Measurements from ENCODE around the gene HSD17B8.

Gene HSD17B8

GRCh38 chr6:33204415-33205190 is at the start of gene HSD17B8:
TSS of gene HSD17B8 (plus strand) at chr6:33204655. CDS start at chr6:33204669, 14 bp downstream.
- TF ChIP-seq NFIC (IDR thresholded peaks at IDR 0.05) (no peak), YY1 (IDR thresholded peaks at IDR 0.05; ENCODE audit: low read depth) (peak; percentile 85), CREB1 (IDR thresholded peaks at IDR 0.05; ENCODE audit: low read depth) (no peak), REST (IDR thresholded peaks at IDR 0.05; ENCODE audit: low read depth) (no peak), EGR1 (IDR thresholded peaks at IDR 0.05) (0 out of 2 replicates have a peak, but pooled peaks have one; percentile 13), FOXM1 (IDR thresholded peaks at IDR 0.05; ENCODE audit: borderline replicate concordance, low read depth) (no peak), USF1 (IDR thresholded peaks at IDR 0.05) (no peak), TEAD4 (IDR thresholded peaks at IDR 0.05) (no peak), RAD21 (IDR thresholded peaks at IDR 0.05; ENCODE audit: low read depth) (no peak), EP300 (IDR thresholded peaks at IDR 0.05; ENCODE audit: borderline replicate concordance) (0 out of 2 replicates have a peak, but pooled peaks have one; percentile 6), ZBTB7A (IDR thresholded peaks at IDR 0.05; ENCODE audit: low read depth) (no peak; the same call in 1 of the 2 replicates), MAX (IDR thresholded peaks at IDR 0.05) (peak; percentile 11; the same call in 1 of the 2 replicates), TAF1 (IDR thresholded peaks at IDR 0.05; ENCODE audit: low read depth) (peak; percentile 82), CEBPB (IDR thresholded peaks at IDR 0.05) (no peak), TCF12 (IDR thresholded peaks at IDR 0.05; ENCODE audit: low read depth) (no peak; the same call in 1 of the 2 replicates)

- TF ChIP-seq TCF12 (IDR thresholded peaks at IDR 0.05; ENCODE audit: low read depth), result no peak
- TF ChIP-seq REST (IDR thresholded peaks at IDR 0.05; ENCODE audit: low read depth), result no peak
- no peak for TF ChIP-seq TAF1 (IDR thresholded peaks at IDR 0.05; ENCODE audit: low read depth)
- no peak for TF ChIP-seq ZBTB7A (IDR thresholded peaks at IDR 0.05; ENCODE audit: low read depth)
- no peak for TF ChIP-seq USF1 (IDR thresholded peaks at IDR 0.05)
- no peak for TF ChIP-seq MAX (IDR thresholded peaks at IDR 0.05)
- no peak for TF ChIP-seq EGR1 (IDR thresholded peaks at IDR 0.05)
- TF ChIP-seq TEAD4 (IDR thresholded peaks at IDR 0.05), result no peak
Observed at GRCh38 chr6:33156561-33156960, 47.9 kb upstream of the HSD17B8 start.

GRCh38 chr6:33156964-33157363 is 47.5 kb upstream of the HSD17B8 start:
- no peak for TF ChIP-seq TAF1 (IDR thresholded peaks at IDR 0.05; ENCODE audit: low read depth)
- TF ChIP-seq YY1 (IDR thresholded peaks at IDR 0.05; ENCODE audit: low read depth), result no peak
- no peak for TF ChIP-seq TCF12 (IDR thresholded peaks at IDR 0.05; ENCODE audit: low read depth)
- TF ChIP-seq CEBPB (IDR thresholded peaks at IDR 0.05), result no peak
- TF ChIP-seq REST (IDR thresholded peaks at IDR 0.05; ENCODE audit: low read depth), result no peak
- no peak for TF ChIP-seq EGR1 (IDR thresholded peaks at IDR 0.05)
- no peak for TF ChIP-seq CREB1 (IDR thresholded peaks at IDR 0.05; ENCODE audit: low read depth)
- no peak for TF ChIP-seq FOXM1 (IDR thresholded peaks at IDR 0.05; ENCODE audit: borderline replicate concordance, low read depth)
- TF ChIP-seq USF1 (IDR thresholded peaks at IDR 0.05), result no peak
- TF ChIP-seq TEAD4 (IDR thresholded peaks at IDR 0.05), result no peak
- no peak for TF ChIP-seq NFIC (IDR thresholded peaks at IDR 0.05)

GRCh38 chr6:33160096-33160495 is 44.4 kb upstream of the HSD17B8 start:
- no peak for TF ChIP-seq FOXM1 (IDR thresholded peaks at IDR 0.05; ENCODE audit: borderline replicate concordance, low read depth)
- TF ChIP-seq CEBPB (IDR thresholded peaks at IDR 0.05), result no peak
- TF ChIP-seq NFIC (IDR thresholded peaks at IDR 0.05), result no peak
- no peak for TF ChIP-seq RAD21 (IDR thresholded peaks at IDR 0.05; ENCODE audit: low read depth)
- TF ChIP-seq YY1 (IDR thresholded peaks at IDR 0.05; ENCODE audit: low read depth), result no peak
- TF ChIP-seq TCF12 (IDR thresholded peaks at IDR 0.05; ENCODE audit: low read depth), result no peak
- no peak for TF ChIP-seq EGR1 (IDR thresholded peaks at IDR 0.05)
- no peak for TF ChIP-seq ZBTB7A (IDR thresholded peaks at IDR 0.05; ENCODE audit: low read depth)
- TF ChIP-seq TAF1 (IDR thresholded peaks at IDR 0.05; ENCODE audit: low read depth), result no peak
- TF ChIP-seq CREB1 (IDR thresholded peaks at IDR 0.05; ENCODE audit: low read depth), result no peak
- no peak for TF ChIP-seq EP300 (IDR thresholded peaks at IDR 0.05; ENCODE audit: borderline replicate concordance)
